Erythroblast (primary cell): Measurements from ENCODE around the gene GPR149.

Source experiments
- GATA1 ChIP-seq: IDR thresholded peaks from 2 replicates; pipeline ENCODE4 v1.6.1; 2011; ENCODE audit warnings: low read depth, mild to moderate bottlenecking, control low read depth, low read length, moderate library complexity
- POLR2A ChIP-seq: IDR thresholded peaks from 2 replicates; pipeline ENCODE4 v1.6.1; 2011; ENCODE audit warnings: mild to moderate bottlenecking, low read length

DNA sequence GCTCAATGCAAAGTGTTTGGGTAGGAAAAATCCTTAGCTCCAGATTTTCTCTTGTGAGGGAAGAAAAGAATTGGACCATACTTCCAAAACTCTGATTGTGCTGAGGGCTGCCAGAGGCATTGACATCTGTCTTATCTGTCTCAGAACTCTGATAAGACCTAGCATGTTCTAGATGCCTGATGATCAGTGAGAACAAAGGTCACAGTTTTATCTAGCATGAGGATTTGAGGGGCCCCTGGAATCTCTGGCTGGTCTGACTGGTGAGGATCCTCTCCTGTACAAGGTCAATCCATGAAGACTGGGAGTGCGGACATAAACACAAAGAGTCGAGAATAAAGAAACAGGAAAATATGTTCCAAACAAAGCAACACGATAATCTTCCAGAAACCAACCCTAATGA is 40.1 kb downstream of the GPR149 start:
- TF ChIP-seq POLR2A, result no peak
- TF ChIP-seq GATA1, result no peak
